GM12891 (cell line): ENCODE measurements around the gene CPEB2.
"Not testable (repeated sequence)": the region's sequence is repeated elsewhere in the genome, so short reads cannot be mapped to it uniquely, and the experiment has no call there.

ENCODE experiments used
- DNase-seq: peaks from one replicate; pipeline ENCODE4 v3.0.0; 2011; ENCODE audit warnings: low spot score; ENCODE audit not compliant: insufficient read length
- FAIRE-seq: peaks from 2 replicates; lab custom pipeline; 2011; peaks lifted over from hg19 to GRCh38; lab: Jason Lieb, UNC
- PAX5 ChIP-seq: IDR thresholded peaks from 2 replicates; pipeline ENCODE4 v1.6.1; 2011; ENCODE audit warnings: low read length, moderate library complexity, mild to moderate bottlenecking; ENCODE audit not compliant: insufficient read depth, severe bottlenecking
- POLR2A ChIP-seq: IDR thresholded peaks from 2 replicates; pipeline ENCODE4 v1.6.1; 2011; ENCODE audit warnings: low read depth, low read length, control low read depth
- POLR2AphosphoS5 ChIP-seq: IDR thresholded peaks from 2 replicates; pipeline ENCODE4 v1.6.1; 2011; ENCODE audit warnings: low read depth, low read length, control low read depth
- POU2F2 ChIP-seq: IDR thresholded peaks from 2 replicates; pipeline ENCODE4 v1.6.1; 2011; ENCODE audit warnings: low read depth, mild to moderate bottlenecking, control low read depth, low read length, moderate library complexity
- SPI1 ChIP-seq: IDR thresholded peaks from 2 replicates; pipeline ENCODE4 v1.6.1; 2011; ENCODE audit warnings: low read depth, low read length, control low read depth
- TAF1 ChIP-seq: IDR thresholded peaks from 2 replicates; pipeline ENCODE4 v1.6.1; 2011; ENCODE audit warnings: low read depth, low read length, control low read depth

CPEB2 gene

DNA sequence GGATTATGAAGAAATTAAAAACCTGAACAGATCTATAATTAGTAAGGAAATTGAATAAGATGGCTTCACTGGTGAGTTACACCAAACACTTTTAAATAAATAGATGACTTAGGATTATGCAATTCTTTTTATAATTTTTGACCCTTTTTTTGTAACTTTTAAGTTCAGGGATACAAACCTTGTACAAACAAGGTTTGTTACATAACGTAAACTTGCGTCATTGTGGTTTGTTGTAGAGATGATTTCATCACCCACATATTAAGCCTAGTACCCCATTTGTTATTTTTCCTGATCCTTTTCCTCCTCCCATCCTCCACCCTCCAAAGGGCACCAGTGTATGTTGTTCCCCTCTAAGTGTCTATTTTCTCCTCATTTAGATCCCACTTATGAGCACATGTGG is 75.7 kb downstream of the CPEB2 start:
- FAIRE-seq, result no peak
- no peak for TF ChIP-seq TAF1
- no peak for TF ChIP-seq POLR2AphosphoS5
- no peak for TF ChIP-seq SPI1
- TF ChIP-seq POLR2A, result no peak
- no peak for TF ChIP-seq PAX5
- TF ChIP-seq POU2F2, result no peak
- DNase-seq, result no peak

DNA sequence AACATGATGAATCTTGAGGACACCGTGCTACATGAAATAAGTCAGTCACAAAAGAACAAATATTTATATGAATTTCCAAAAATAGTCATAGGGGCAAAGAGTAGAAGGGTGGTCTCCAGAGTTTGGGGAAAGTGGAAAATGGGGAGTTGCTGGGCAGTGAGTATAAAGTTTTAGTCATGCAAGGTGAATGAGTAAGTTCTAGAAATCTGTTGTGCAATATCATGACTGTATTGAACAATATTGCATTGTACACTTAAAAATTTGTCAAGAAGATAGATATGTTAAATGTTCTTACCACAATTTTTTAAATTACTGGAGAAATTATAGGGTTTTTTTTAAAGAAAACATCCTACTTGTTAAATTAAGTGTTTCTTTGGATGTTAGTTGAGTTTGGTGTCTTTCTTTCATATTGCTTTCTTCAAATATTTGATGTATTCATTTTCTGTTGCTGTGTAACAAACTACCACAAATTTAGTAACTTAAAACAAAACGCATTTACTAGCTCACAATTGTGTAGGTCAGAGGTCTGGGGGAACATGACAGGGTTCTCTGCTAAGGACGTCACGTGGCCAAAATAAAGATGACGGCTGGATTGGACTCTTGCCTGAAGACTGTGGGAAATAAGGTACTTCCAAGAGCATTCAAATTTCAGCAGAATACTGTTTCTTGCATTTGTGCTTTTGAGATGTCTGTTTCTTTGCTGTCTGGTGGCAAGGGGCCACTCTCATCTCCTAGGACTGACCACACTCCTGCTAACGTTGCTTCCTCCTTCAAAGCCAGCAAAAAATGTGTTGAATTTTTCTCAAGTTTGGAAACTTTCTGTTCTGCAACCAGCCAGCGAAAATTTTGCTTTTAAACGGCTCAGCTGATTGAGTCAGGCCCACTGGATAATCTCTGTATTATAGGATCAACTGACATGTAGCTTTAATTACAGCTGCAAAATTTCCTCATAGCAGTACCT is 76.7 kb downstream of the CPEB2 start:
- no peak for FAIRE-seq
- no peak for TF ChIP-seq SPI1
- no peak for TF ChIP-seq PAX5
- TF ChIP-seq POLR2A, result no peak
- TF ChIP-seq POLR2AphosphoS5, result no peak
- TF ChIP-seq TAF1, result no peak
- TF ChIP-seq POU2F2, result no peak
- no peak for DNase-seq

- TF ChIP-seq SPI1, result no peak
- TF ChIP-seq POU2F2, result no peak
- no peak for TF ChIP-seq POLR2AphosphoS5
- no peak for FAIRE-seq
- no peak for DNase-seq
Observed at GRCh38 chr4:15084780-15085179, 82.5 kb downstream of the CPEB2 start.

- not testable (repeated sequence) for DNase-seq, FAIRE-seq
Observed at GRCh38 chr4:15085762-15086161, 83.5 kb downstream of the CPEB2 start.

DNA sequence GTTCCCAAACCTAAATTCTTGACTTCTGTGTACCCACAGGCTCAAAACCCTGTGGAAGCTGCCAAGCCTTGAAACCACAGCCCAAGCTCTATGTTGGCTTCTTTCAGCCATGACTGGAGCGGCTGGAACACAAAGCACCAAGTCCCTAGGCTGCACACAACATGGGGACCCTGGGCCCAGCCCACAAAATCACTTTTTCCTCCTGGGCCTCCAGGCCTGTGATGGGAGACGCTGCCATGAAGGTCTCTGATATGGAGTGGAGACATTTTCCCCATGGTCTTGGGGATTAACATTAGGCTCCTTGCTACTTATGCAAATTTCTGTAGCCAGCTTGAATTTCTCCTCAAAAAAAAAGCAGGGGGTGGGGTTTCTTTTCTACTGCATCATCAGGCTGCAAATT is 84.0 kb downstream of the CPEB2 start:
- FAIRE-seq, DNase-seq: not testable (repeated sequence)

- no peak for DNase-seq
- no peak for FAIRE-seq
- TF ChIP-seq PAX5, result no peak
- no peak for TF ChIP-seq POLR2AphosphoS5
- TF ChIP-seq TAF1, result no peak
- TF ChIP-seq POLR2A, result no peak
- TF ChIP-seq SPI1, result no peak
- TF ChIP-seq POU2F2, result no peak
Observed at GRCh38 chr4:15088394-15089035, 86.2 kb downstream of the CPEB2 start.

DNA sequence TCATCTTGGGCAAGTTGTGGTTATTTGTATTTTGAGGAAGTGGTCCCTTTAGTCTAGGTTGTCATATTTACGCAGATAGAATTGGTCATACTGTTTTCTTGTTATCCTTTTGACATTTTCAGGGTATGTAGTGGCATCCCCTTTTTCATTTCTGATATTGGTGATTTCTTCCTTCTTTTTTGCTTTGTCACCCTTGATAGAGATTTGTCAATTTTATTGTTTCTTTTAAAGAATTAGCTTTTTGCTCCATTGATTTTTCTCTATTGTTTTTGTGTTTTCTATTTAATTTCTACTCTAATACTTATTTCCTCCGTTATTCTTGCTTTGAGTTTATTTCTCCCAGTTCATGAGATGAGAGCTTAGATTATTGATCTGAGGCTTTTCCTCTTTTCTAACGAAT is 87.7 kb downstream of the CPEB2 start:
- DNase-seq (no peak), FAIRE-seq (no peak)
- TF ChIP-seq PAX5, result no peak
- no peak for TF ChIP-seq SPI1

DNA sequence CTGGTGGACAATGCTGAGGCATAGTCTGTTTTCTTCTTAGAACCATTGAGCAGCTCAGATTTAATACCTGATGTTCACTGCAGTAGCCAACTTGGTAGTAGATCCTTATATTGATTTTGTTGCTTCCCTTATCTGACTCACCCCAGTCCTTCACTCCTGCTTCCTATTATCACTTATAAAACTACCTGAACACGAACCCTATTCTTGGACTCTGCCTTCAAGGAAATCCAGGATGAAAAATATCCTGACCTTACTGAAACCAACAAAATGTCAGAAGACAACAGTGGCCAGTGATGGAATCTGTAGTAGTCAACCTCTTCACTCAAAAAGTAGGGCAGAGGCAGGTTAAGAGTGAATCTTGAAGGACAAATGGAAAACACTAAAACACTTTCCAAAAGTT is 98.1 kb downstream of the CPEB2 start:
- no peak for DNase-seq
- no peak for FAIRE-seq
- TF ChIP-seq POU2F2 (no peak), PAX5 (no peak), SPI1 (no peak), POLR2A (no peak), POLR2AphosphoS5 (no peak), TAF1 (no peak)

DNA sequence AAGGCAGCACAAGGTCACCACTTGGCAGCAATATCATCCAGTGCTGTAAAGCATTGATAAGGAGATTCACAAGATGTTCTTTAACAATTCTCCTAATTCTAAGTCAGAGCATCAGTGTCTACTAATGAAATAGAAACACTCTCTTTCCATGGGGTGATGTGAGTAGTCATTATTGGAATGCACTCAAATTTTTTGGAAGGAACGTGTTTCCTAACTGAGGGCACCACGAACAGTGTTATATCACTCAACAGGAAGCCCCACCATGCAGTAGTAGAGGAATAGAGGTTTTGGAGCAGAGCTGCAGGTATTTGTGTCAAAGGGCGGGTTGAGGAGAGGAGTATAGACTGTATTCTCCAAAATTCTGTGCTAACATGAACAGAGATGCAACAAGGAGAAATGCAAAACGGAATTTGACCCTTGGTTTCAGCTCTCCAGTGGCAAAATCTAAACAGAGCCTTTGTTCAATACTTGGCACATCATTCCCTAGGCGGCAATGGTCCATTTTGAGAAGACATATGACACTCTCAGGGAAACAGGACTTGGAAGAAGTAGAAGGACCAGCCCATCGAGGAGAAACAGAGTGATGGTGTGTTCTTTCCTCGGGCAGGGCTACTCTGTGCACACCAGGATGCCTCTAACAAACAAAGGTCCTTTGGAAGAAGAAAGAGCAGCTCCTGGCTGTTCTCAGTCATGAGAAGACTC is 98.9 kb downstream of the CPEB2 start:
- DNase-seq, result no peak

GRCh38 chr4:15104825-15105224 is 102.5 kb downstream of the CPEB2 start:
- TF ChIP-seq SPI1 (no peak), TAF1 (no peak), POLR2AphosphoS5 (no peak), PAX5 (no peak), POLR2A (no peak), POU2F2 (no peak)
- DNase-seq (no peak), FAIRE-seq (no peak)

More for the DNA sequence above, 98.9 kb downstream of the CPEB2 start:
- FAIRE-seq, result no peak
- no peak for TF ChIP-seq TAF1
